ENCODE data around the gene C16orf92.
"Not testable (repeated sequence)": the region's sequence is repeated elsewhere in the genome, so short reads cannot be mapped to it uniquely, and the experiment has no call there.

Gene C16orf92

GRCh38 chr16:30027588-30028437, 4.8 kb downstream of the C16orf92 start:
- DNase-seq: no peak

GRCh38 chr16:30028438-30029076, 5.6 kb downstream of the C16orf92 start:
- no peak for DNase-seq

- DNase-seq: no peak
Measured at GRCh38 chr16:30030011-30030685, 7.2 kb downstream of the C16orf92 start.

GRCh38 chr16:30030841-30031413, 7.9 kb downstream of the C16orf92 start, which contains the start of gene TLCD3B:
Gene TLCD3B, minus strand, starts transcription at chr16:30031271. Its CDS starts 744 bp downstream, at chr16:30030527.
- DNase-seq: no peak

GRCh38 chr16:30031477-30031918, 8.5 kb downstream of the C16orf92 start:
- no peak for DNase-seq

- peak; percentile 50 to 61 for DNase-seq
Measured at GRCh38 chr16:30032083-30032819, 9.3 kb downstream of the C16orf92 start.

GRCh38 chr16:30033270-30033669, 10.3 kb downstream of the C16orf92 start:
- no peak for DNase-seq

- DNase-seq: no peak
Measured at GRCh38 chr16:30040221-30040620, 17.2 kb downstream of the C16orf92 start.

GRCh38 chr16:30040690-30041089, 17.7 kb downstream of the C16orf92 start:
- DNase-seq: not testable (repeated sequence)

- no peak for DNase-seq
Measured at GRCh38 chr16:30041841-30042240, 18.8 kb downstream of the C16orf92 start.

GRCh38 chr16:30046178-30046577, 23.2 kb downstream of the C16orf92 start:
- no peak for DNase-seq

GRCh38 chr16:30046588-30046987, 23.6 kb downstream of the C16orf92 start:
- DNase-seq: no peak

GRCh38 chr16:30049871-30050270, 26.9 kb downstream of the C16orf92 start:
- no peak for DNase-seq

- no peak for DNase-seq
Measured at GRCh38 chr16:30051518-30051917, 28.5 kb downstream of the C16orf92 start.

GRCh38 chr16:30052671-30053372, 29.8 kb downstream of the C16orf92 start:
- DNase-seq: peak; percentile 89 to 91

- no peak for DNase-seq
Measured at GRCh38 chr16:30053376-30054015, 30.5 kb downstream of the C16orf92 start.

- DNase-seq: no peak
Measured at GRCh38 chr16:30054451-30054850, 31.5 kb downstream of the C16orf92 start.

- DNase-seq: peak in 1 of 2 donors; percentile 49
Measured at GRCh38 chr16:30054959-30055553, 32.1 kb downstream of the C16orf92 start.

- no peak for DNase-seq
Measured at GRCh38 chr16:30060346-30060745, 37.3 kb downstream of the C16orf92 start.

GRCh38 chr16:30060836-30061554, 38.0 kb downstream of the C16orf92 start:
- no peak for DNase-seq

Data from activated CD4-positive, alpha-beta T cell treated with anti-CD3 and anti-CD28 coated beads for 4 hours (primary cell).